Dendritic cell treated with granulocyte-macrophage colony-stimulating factor and Interleukin-4, amounts not matched to agents 40 ng/mL and 50 ng/mL, for 4 days (primary cell): ENCODE results near the gene FMNL2.
"Not testable (repeated sequence)": the region's sequence is repeated elsewhere in the genome, so short reads cannot be mapped to it uniquely, and the experiment has no call there.

ENCODE experiments used
- H3K27ac Mint-ChIP-seq: one replicate; pipeline ENCODE4 v1.8.0; 2022; ENCODE audit warnings: mild to moderate bottlenecking, mixed read lengths
- H3K27me3 Mint-ChIP-seq: one replicate; pipeline ENCODE4 v1.8.0; 2022; ENCODE audit warnings: mild to moderate bottlenecking, mixed read lengths
- H3K36me3 Mint-ChIP-seq: one replicate; pipeline ENCODE4 v1.8.0; 2022; ENCODE audit warnings: low read depth, mixed read lengths
- H3K4me1 Mint-ChIP-seq: one replicate; pipeline ENCODE4 v1.8.0; 2022; ENCODE audit warnings: low read depth, mixed read lengths
- H3K4me3 Mint-ChIP-seq: one replicate; pipeline ENCODE4 v1.8.0; 2022; ENCODE audit warnings: mild to moderate bottlenecking, moderate library complexity, mixed read lengths
- H3K9me3 Mint-ChIP-seq: one replicate; pipeline ENCODE4 v1.8.0; 2022; ENCODE audit warnings: mixed read lengths
- intact Hi-C: fragments of 100-400 bp; cut with micrococcal nuclease; formaldehyde crosslinking; loops from one replicate; pipeline ENCODE4 v1.15.0; 2022

Gene FMNL2

GRCh38 chr2:152335016-152335725 lies at the start of gene FMNL2:
Gene FMNL2 (plus strand): TSS chr2:152335174.
- Mint-ChIP-seq H3K27me3 (peaks cover 43% of the 10 kb centered on the region), H3K27ac (peak within 1 kb of the TSS; percentile 82), H3K4me3 (peak within 1 kb of the TSS; percentile 86), H3K4me1 (peaks cover 29% of the 10 kb centered on the region), H3K36me3 (peaks cover 19% of the 10 kb centered on the region), H3K9me3 (no peaks in the 10 kb centered on the region)
- intact Hi-C loops = loop anchor here (5.0 to 10.0 kb wide), 3 partner anchors 87 to 280 kb away; no protein-coding TSS in a partner anchor

- intact Hi-C loops = no loop called here
- H3K9me3 Mint-ChIP-seq = no peaks in the 10 kb centered on the region
- H3K36me3 Mint-ChIP-seq = no peaks in the 10 kb centered on the region
- no peak overlapping the region for H3K4me3 Mint-ChIP-seq
- no peak overlapping the region for H3K27ac Mint-ChIP-seq
- no peaks in the 10 kb centered on the region for H3K27me3 Mint-ChIP-seq
- H3K4me1 Mint-ChIP-seq = no peaks in the 10 kb centered on the region
Measured at GRCh38 chr2:152292991-152293390, 42.0 kb upstream of the FMNL2 start.

GRCh38 chr2:152297715-152298114 lies 37.3 kb upstream of the FMNL2 start:
- Mint-ChIP-seq H3K9me3 (no peaks in the 10 kb centered on the region), H3K4me1 (no peaks in the 10 kb centered on the region), H3K36me3 (no peaks in the 10 kb centered on the region), H3K27ac (no peak overlapping the region), H3K4me3 (no peak overlapping the region), H3K27me3 (no peaks in the 10 kb centered on the region)
- intact Hi-C loops = no loop called here

- H3K27ac Mint-ChIP-seq = no peak overlapping the region
- no peaks in the 10 kb centered on the region for H3K9me3 Mint-ChIP-seq
- H3K4me3 Mint-ChIP-seq = no peak overlapping the region
- intact Hi-C loops = no loop called here
- no peaks in the 10 kb centered on the region for H3K4me1 Mint-ChIP-seq
- no peaks in the 10 kb centered on the region for H3K27me3 Mint-ChIP-seq
- H3K36me3 Mint-ChIP-seq = no peaks in the 10 kb centered on the region
Measured at GRCh38 chr2:152298754-152299153, 36.2 kb upstream of the FMNL2 start.

GRCh38 chr2:152301131-152301530 lies 33.8 kb upstream of the FMNL2 start:
- intact Hi-C loops = no loop called here

GRCh38 chr2:152303951-152304350 lies 31.0 kb upstream of the FMNL2 start:
- no peak overlapping the region for H3K4me3 Mint-ChIP-seq
- H3K9me3 Mint-ChIP-seq = no peaks in the 10 kb centered on the region
- H3K4me1 Mint-ChIP-seq = peaks cover 10% of the 10 kb centered on the region
- no peaks in the 10 kb centered on the region for H3K36me3 Mint-ChIP-seq
- H3K27me3 Mint-ChIP-seq = no peaks in the 10 kb centered on the region
- intact Hi-C loops = no loop called here
- H3K27ac Mint-ChIP-seq = peak overlapping the region; percentile 16

More at GRCh38 chr2:152301131-152301530, 33.8 kb upstream of the FMNL2 start:
- Mint-ChIP-seq H3K4me3 (no peak overlapping the region), H3K4me1 (peaks cover 10% of the 10 kb centered on the region), H3K27ac (no peak overlapping the region), H3K9me3 (no peaks in the 10 kb centered on the region), H3K27me3 (no peaks in the 10 kb centered on the region), H3K36me3 (no peaks in the 10 kb centered on the region)

GRCh38 chr2:152304836-152305235 lies 30.1 kb upstream of the FMNL2 start:
- Mint-ChIP-seq H3K36me3 (no peaks in the 10 kb centered on the region), H3K4me1 (peaks cover 10% of the 10 kb centered on the region), H3K9me3 (no peaks in the 10 kb centered on the region), H3K27me3 (no peaks in the 10 kb centered on the region), H3K4me3 (no peak overlapping the region), H3K27ac (no peak overlapping the region)
- intact Hi-C loops = no loop called here

- H3K9me3 Mint-ChIP-seq = no peaks in the 10 kb centered on the region
- no peak overlapping the region for H3K4me3 Mint-ChIP-seq
- H3K36me3 Mint-ChIP-seq = no peaks in the 10 kb centered on the region
- peaks cover 10% of the 10 kb centered on the region for H3K4me1 Mint-ChIP-seq
- no peaks in the 10 kb centered on the region for H3K27me3 Mint-ChIP-seq
- no peak overlapping the region for H3K27ac Mint-ChIP-seq
- intact Hi-C loops = no loop called here
Measured at GRCh38 chr2:152307863-152308262, 27.1 kb upstream of the FMNL2 start.

GRCh38 chr2:152309352-152310214 lies 25.4 kb upstream of the FMNL2 start:
- no peak overlapping the region for H3K27ac Mint-ChIP-seq
- H3K4me1 Mint-ChIP-seq = peaks cover 4% of the 10 kb centered on the region
- H3K27me3 Mint-ChIP-seq = no peaks in the 10 kb centered on the region
- H3K36me3 Mint-ChIP-seq = no peaks in the 10 kb centered on the region
- H3K9me3 Mint-ChIP-seq = no peaks in the 10 kb centered on the region
- no peak overlapping the region for H3K4me3 Mint-ChIP-seq
- intact Hi-C loops = no loop called here

- Mint-ChIP-seq H3K4me3 (no peak overlapping the region), H3K9me3 (no peaks in the 10 kb centered on the region), H3K27ac (no peak overlapping the region), H3K27me3 (peaks cover 3% of the 10 kb centered on the region), H3K36me3 (no peaks in the 10 kb centered on the region), H3K4me1 (peaks cover 11% of the 10 kb centered on the region)
- intact Hi-C loops = no loop called here
Measured at GRCh38 chr2:152319822-152320570, 15.0 kb upstream of the FMNL2 start.

GRCh38 chr2:152320814-152321213 lies 14.2 kb upstream of the FMNL2 start:
- no peak overlapping the region for H3K4me3 Mint-ChIP-seq
- no peak overlapping the region for H3K27ac Mint-ChIP-seq
- H3K4me1 Mint-ChIP-seq = peaks cover 11% of the 10 kb centered on the region
- no peaks in the 10 kb centered on the region for H3K36me3 Mint-ChIP-seq
- intact Hi-C loops = no loop called here
- H3K9me3 Mint-ChIP-seq = no peaks in the 10 kb centered on the region
- peaks cover 3% of the 10 kb centered on the region for H3K27me3 Mint-ChIP-seq

- Mint-ChIP-seq H3K27ac (no peak overlapping the region), H3K36me3 (no peaks in the 10 kb centered on the region), H3K4me1 (peaks cover 11% of the 10 kb centered on the region), H3K27me3 (peaks cover 3% of the 10 kb centered on the region), H3K9me3 (no peaks in the 10 kb centered on the region), H3K4me3 (no peak overlapping the region)
- intact Hi-C loops = no loop called here
Measured at GRCh38 chr2:152322222-152322621, 12.8 kb upstream of the FMNL2 start.

- H3K4me1 Mint-ChIP-seq, H3K36me3 Mint-ChIP-seq, intact Hi-C loops, H3K27me3 Mint-ChIP-seq, H3K27ac Mint-ChIP-seq, H3K4me3 Mint-ChIP-seq, H3K9me3 Mint-ChIP-seq: not testable (repeated sequence)
Measured at GRCh38 chr2:152325126-152325525, 9.8 kb upstream of the FMNL2 start.

GRCh38 chr2:152326710-152327109 lies 8.3 kb upstream of the FMNL2 start:
- Mint-ChIP-seq H3K27me3 (peaks cover 3% of the 10 kb centered on the region), H3K27ac (no peak overlapping the region), H3K9me3 (no peaks in the 10 kb centered on the region), H3K4me3 (no peak overlapping the region), H3K4me1 (no peaks in the 10 kb centered on the region), H3K36me3 (no peaks in the 10 kb centered on the region)
- intact Hi-C loops = no loop called here
